GM23338 (cell line): ENCODE data around the gene AHNAK2. TPM values are rescaled to one million over a fixed set of nuclear protein-coding genes. Genes with fewer than 3 reads are reported as not detected.

ENCODE experiments used
- ATAC-seq: fragments of 200-7000 bp; cut with Tn5 transposase; 3 replicates; pipeline ENCODE4 v1.9.1; 2020
- DNase-seq: peaks from one replicate; pipeline ENCODE4 v3.0.0-alpha.2; 2015; ENCODE audit warnings: low spot score
- H2AFZ ChIP-seq: fragments of 200-600 bp; sonication (generic); 2 replicates; pipeline ENCODE4 v1.8.0; 2016; ENCODE audit warnings: antibody characterized with exemption, mild to moderate bottlenecking, moderate library complexity
- H3F3A ChIP-seq: fragments of 200-600 bp; sonication (generic); replicated peaks from 2 replicates; pipeline ENCODE4 v1.8.0; 2017; ENCODE audit warnings: antibody characterized with exemption, mixed run types, low read depth
- H3K27ac ChIP-seq: fragments of 200-600 bp; sonication (generic); 2 replicates; pipeline ENCODE4 v1.6.1; 2016; ENCODE audit warnings: low read depth
- H3K27me3 ChIP-seq: fragments of 200-600 bp; sonication (generic); 2 replicates; pipeline ENCODE4 v1.8.0; 2016; ENCODE audit warnings: mild to moderate bottlenecking, mixed run types, moderate library complexity; ENCODE audit not compliant: insufficient read depth
- H3K36me3 ChIP-seq: fragments of 200-600 bp; sonication (generic); 2 replicates; pipeline ENCODE4 v1.8.0; 2016; ENCODE audit warnings: mild to moderate bottlenecking; ENCODE audit not compliant: insufficient read depth
- H3K4me1 ChIP-seq: fragments of 200-600 bp; sonication (generic); 2 replicates; pipeline ENCODE4 v1.8.0; 2016; ENCODE audit warnings: mild to moderate bottlenecking, moderate library complexity; ENCODE audit not compliant: insufficient read depth
- H3K4me2 ChIP-seq: fragments of 200-600 bp; sonication (generic); 2 replicates; pipeline ENCODE4 v1.7.1; 2017; ENCODE audit warnings: mixed run types
- H3K4me3 ChIP-seq: fragments of 200-600 bp; sonication (generic); 2 replicates; pipeline ENCODE4 v1.6.1; 2016; ENCODE audit warnings: mixed run types
- H3K79me2 ChIP-seq: fragments of 200-600 bp; sonication (generic); replicated peaks from 2 replicates; pipeline ENCODE4 v1.8.0; 2017; ENCODE audit warnings: mild to moderate bottlenecking; ENCODE audit not compliant: insufficient read depth
- H3K9me2 ChIP-seq: fragments of 200-600 bp; sonication (generic); 2 replicates; pipeline ENCODE4 v1.8.0; 2017; ENCODE audit not compliant: insufficient read depth
- H4K20me1 ChIP-seq: fragments of 200-600 bp; sonication (generic); replicated peaks from 2 replicates; pipeline ENCODE4 v1.8.0; 2017; ENCODE audit warnings: mild to moderate bottlenecking; ENCODE audit not compliant: insufficient read depth
- H3K27ac Mint-ChIP-seq: 2 replicates; pipeline ENCODE4 v1.8.0; 2020; ENCODE audit warnings: inconsistent platforms, mild to moderate bottlenecking, moderate library complexity, mixed read lengths
- H3K27me3 Mint-ChIP-seq: 3 replicates; pipeline ENCODE4 v1.8.0; 2022; ENCODE audit warnings: low read depth, mild to moderate bottlenecking, moderate library complexity, mixed read lengths, inconsistent platforms; ENCODE audit not compliant: insufficient read depth, poor library complexity
- H3K36me3 Mint-ChIP-seq: 3 replicates; pipeline ENCODE4 v1.8.0; 2021; ENCODE audit warnings: low read depth, mild to moderate bottlenecking, inconsistent platforms, moderate library complexity, mixed read lengths
- H3K4me1 Mint-ChIP-seq: 3 replicates; pipeline ENCODE4 v1.8.0; 2020; ENCODE audit warnings: mild to moderate bottlenecking, inconsistent platforms, mixed read lengths
- H3K4me3 Mint-ChIP-seq: 3 replicates; pipeline ENCODE4 v1.8.0; 2021; ENCODE audit warnings: moderate library complexity, mild to moderate bottlenecking, inconsistent platforms, mixed read lengths
- H3K9me3 Mint-ChIP-seq: 3 replicates; pipeline ENCODE4 v1.8.0; 2020; ENCODE audit warnings: moderate library complexity, mild to moderate bottlenecking, inconsistent platforms, mixed read lengths
- CREB1 ChIP-seq: fragments of 250-450 bp; sonication (Bioruptor Pico); IDR thresholded peaks from 2 replicates; pipeline ENCODE4 v1.5.0; 2020; ENCODE audit warnings: low read depth, mild to moderate bottlenecking, moderate library complexity
- CTCF ChIP-seq, 2 experiments: fragments of 200-600 bp in 1 of 2; sonication (generic) in 1 of 2; conservative IDR thresholded peaks; 2 replicates each; pipeline versions ENCODE4 v1.5.1 to v1.6.1; 2016 to 2017; ENCODE audit warnings: antibody characterized with exemption in 2 of 2, low read depth in 2 of 2, mild to moderate bottlenecking in 2 of 2, moderate library complexity in 1 of 2
- ETS1 ChIP-seq: IDR thresholded peaks from 2 replicates; pipeline ENCODE4 v1.6.1; 2016; ENCODE audit warnings: antibody characterized with exemption
- EZH2 ChIP-seq: fragments of 200-600 bp; sonication (generic); IDR thresholded peaks from one replicate; pipeline ENCODE4 v1.8.0; 2017; ENCODE audit warnings: antibody characterized with exemption, mild to moderate bottlenecking, low read depth; ENCODE audit not compliant: unreplicated experiment
- EZH2phosphoT487 ChIP-seq: fragments of 200-600 bp; sonication (generic); IDR thresholded peaks from one replicate; pipeline ENCODE4 v1.8.1; 2018; ENCODE audit warnings: antibody characterized with exemption; ENCODE audit not compliant: unreplicated experiment
- JUNB ChIP-seq: IDR thresholded peaks from one replicate; pipeline ENCODE4 v1.6.1; 2016; ENCODE audit warnings: antibody characterized with exemption; ENCODE audit not compliant: unreplicated experiment
- NANOG ChIP-seq: IDR thresholded peaks from 2 replicates; pipeline ENCODE4 v1.6.1; 2016; ENCODE audit warnings: antibody characterized with exemption, borderline replicate concordance
- POLR2AphosphoS5 ChIP-seq: IDR thresholded peaks from 2 replicates; pipeline ENCODE4 v1.6.1; 2016; ENCODE audit warnings: antibody characterized with exemption, low read depth
- REST ChIP-seq: IDR thresholded peaks from one replicate; pipeline ENCODE4 v1.6.1; 2018; ENCODE audit warnings: antibody characterized with exemption; ENCODE audit not compliant: unreplicated experiment
- STAT1 ChIP-seq: IDR thresholded peaks from one replicate; pipeline ENCODE4 v1.6.1; 2016; ENCODE audit warnings: antibody characterized with exemption; ENCODE audit not compliant: unreplicated experiment
- ZNF114 ChIP-seq: fragments of 250-450 bp; sonication (Bioruptor Pico); IDR thresholded peaks from 2 replicates; pipeline ENCODE4 v1.5.0; 2020; ENCODE audit warnings: mild to moderate bottlenecking, moderate library complexity
- ZNF331 ChIP-seq: fragments of 250-450 bp; sonication (Bioruptor Pico); IDR thresholded peaks from 2 replicates; pipeline ENCODE4 v1.5.0; 2020; ENCODE audit warnings: low read depth, mild to moderate bottlenecking, moderate library complexity
- polyA plus RNA-seq: library from polyadenylated mRNA; unstranded; fragments of >200 nt; fragmentation: Nextera tagmentation; extraction: Ambion mirVana; gene quantifications from 2 replicates; pipeline ENCODE4 v1.2.1, GENCODE V29; 2016
- total RNA-seq: library from RNA; depleted of rRNA; stranded (reverse); fragments of >200 nt; shearing (Covaris generic); gene quantifications from 2 replicates; pipeline ENCODE4 v1.2.3, GENCODE V29; 2014
- TF ChIP-seq, protein P1 (sequence below): fragments of 250-450 bp; sonication (Bioruptor Pico); IDR thresholded peaks from 2 replicates; pipeline ENCODE4 v1.5.0; 2020; ENCODE audit warnings: mild to moderate bottlenecking, moderate library complexity

AHNAK2 gene
- total and polyA plus RNA-seq, 2 experiments from 2014 or later: 1.1 to 2.6 TPM

GRCh38 chr14:104894331-104895206 lies 83.6 kb downstream of the AHNAK2 start:
- no peaks in the 10 kb centered on the region for H3K79me2 ChIP-seq
- Mint-ChIP-seq H3K4me1 (peaks cover 7% of the 10 kb centered on the region; the same call in 2 of the 3 replicates), H3K27ac (no peak overlapping the region), H3K4me3 (no peak overlapping the region), H3K36me3 (no peaks in the 10 kb centered on the region), H3K27me3 (peaks cover 17% of the 10 kb centered on the region), H3K9me3 (no peaks in the 10 kb centered on the region)
- H2AFZ ChIP-seq: no peak overlapping the region
- H3K4me1 ChIP-seq: no peaks in the 10 kb centered on the region
- no peak overlapping the region for H3K4me2 ChIP-seq
- H3K9me2 ChIP-seq: no peaks in the 10 kb centered on the region
- no peak overlapping the region for H3K27ac ChIP-seq
- no peaks in the 10 kb centered on the region for H4K20me1 ChIP-seq
- no peak overlapping the region for H3K4me3 ChIP-seq
- DNase-seq: no peak
- TF ChIP-seq EZH2: no peak
- TF ChIP-seq EZH2phosphoT487: no peak
- TF ChIP-seq POLR2AphosphoS5: no peak
- no peak for TF ChIP-seq CREB1 (CRISPR knock-in tag)
- TF ChIP-seq CTCF (conservative IDR thresholded peaks at IDR 0.05; ENCODE audit: low read depth in 2 of 2): no peak
- TF ChIP-seq, protein P1, sequence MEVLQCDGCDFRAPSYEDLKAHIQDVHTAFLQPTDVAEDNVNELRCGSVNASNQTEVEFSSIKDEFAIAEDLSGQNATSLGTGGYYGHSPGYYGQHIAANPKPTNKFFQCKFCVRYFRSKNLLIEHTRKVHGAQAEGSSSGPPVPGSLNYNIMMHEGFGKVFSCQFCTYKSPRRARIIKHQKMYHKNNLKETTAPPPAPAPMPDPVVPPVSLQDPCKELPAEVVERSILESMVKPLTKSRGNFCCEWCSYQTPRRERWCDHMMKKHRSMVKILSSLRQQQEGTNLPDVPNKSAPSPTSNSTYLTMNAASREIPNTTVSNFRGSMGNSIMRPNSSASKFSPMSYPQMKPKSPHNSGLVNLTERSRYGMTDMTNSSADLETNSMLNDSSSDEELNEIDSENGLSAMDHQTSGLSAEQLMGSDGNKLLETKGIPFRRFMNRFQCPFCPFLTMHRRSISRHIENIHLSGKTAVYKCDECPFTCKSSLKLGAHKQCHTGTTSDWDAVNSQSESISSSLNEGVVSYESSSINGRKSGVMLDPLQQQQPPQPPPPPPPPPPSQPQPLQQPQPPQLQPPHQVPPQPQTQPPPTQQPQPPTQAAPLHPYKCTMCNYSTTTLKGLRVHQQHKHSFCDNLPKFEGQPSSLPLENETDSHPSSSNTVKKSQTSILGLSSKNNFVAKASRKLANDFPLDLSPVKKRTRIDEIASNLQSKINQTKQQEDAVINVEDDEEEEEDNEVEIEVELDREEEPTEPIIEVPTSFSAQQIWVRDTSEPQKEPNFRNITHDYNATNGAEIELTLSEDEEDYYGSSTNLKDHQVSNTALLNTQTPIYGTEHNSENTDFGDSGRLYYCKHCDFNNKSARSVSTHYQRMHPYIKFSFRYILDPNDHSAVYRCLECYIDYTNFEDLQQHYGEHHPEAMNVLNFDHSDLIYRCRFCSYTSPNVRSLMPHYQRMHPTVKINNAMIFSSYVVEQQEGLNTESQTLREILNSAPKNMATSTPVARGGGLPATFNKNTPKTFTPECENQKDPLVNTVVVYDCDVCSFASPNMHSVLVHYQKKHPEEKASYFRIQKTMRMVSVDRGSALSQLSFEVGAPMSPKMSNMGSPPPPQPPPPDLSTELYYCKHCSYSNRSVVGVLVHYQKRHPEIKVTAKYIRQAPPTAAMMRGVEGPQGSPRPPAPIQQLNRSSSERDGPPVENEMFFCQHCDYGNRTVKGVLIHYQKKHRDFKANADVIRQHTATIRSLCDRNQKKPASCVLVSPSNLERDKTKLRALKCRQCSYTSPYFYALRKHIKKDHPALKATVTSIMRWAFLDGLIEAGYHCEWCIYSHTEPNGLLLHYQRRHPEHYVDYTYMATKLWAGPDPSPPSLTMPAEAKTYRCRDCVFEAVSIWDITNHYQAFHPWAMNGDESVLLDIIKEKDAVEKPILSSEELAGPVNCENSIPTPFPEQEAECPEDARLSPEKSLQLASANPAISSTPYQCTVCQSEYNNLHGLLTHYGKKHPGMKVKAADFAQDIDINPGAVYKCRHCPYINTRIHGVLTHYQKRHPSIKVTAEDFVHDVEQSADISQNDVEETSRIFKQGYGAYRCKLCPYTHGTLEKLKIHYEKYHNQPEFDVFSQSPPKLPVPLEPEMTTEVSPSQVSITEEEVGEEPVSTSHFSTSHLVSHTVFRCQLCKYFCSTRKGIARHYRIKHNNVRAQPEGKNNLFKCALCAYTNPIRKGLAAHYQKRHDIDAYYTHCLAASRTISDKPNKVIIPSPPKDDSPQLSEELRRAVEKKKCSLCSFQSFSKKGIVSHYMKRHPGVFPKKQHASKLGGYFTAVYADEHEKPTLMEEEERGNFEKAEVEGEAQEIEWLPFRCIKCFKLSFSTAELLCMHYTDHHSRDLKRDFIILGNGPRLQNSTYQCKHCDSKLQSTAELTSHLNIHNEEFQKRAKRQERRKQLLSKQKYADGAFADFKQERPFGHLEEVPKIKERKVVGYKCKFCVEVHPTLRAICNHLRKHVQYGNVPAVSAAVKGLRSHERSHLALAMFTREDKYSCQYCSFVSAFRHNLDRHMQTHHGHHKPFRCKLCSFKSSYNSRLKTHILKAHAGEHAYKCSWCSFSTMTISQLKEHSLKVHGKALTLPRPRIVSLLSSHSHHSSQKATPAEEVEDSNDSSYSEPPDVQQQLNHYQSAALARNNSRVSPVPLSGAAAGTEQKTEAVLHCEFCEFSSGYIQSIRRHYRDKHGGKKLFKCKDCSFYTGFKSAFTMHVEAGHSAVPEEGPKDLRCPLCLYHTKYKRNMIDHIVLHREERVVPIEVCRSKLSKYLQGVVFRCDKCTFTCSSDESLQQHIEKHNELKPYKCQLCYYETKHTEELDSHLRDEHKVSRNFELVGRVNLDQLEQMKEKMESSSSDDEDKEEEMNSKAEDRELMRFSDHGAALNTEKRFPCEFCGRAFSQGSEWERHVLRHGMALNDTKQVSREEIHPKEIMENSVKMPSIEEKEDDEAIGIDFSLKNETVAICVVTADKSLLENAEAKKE (CRISPR knock-in tag): no peak
- no peak for TF ChIP-seq JUNB
- no peak for TF ChIP-seq NANOG
- TF ChIP-seq ZNF114 (CRISPR knock-in tag): no peak
- TF ChIP-seq ZNF331: no peak
- TF ChIP-seq STAT1: no peak
- no peak for TF ChIP-seq REST
- no peak for TF ChIP-seq ETS1
- no peaks in the 10 kb centered on the region for H3F3A ChIP-seq
- no peaks in the 10 kb centered on the region for H3K27me3 ChIP-seq
- ATAC-seq: no peak
- no peaks in the 10 kb centered on the region for H3K36me3 ChIP-seq
